Prostate gland (tissue), 2 donors: ENCODE data around the gene DMRTA1.

Source experiments
- POLR2A ChIP-seq: fragments of 450-650 bp; IDR thresholded peaks from one replicate; pipeline ENCODE4 v1.6.1; 2016; ENCODE audit warnings: antibody characterized with exemption, mild to moderate bottlenecking
- POLR2AphosphoS5 ChIP-seq: sonication (generic); formaldehyde crosslinking; IDR thresholded peaks from one replicate; pipeline ENCODE4 v1.6.1; 2017; ENCODE audit warnings: antibody characterized with exemption
- TF ChIP-seq, protein P1 (sequence below), 4 experiments: fragments of 200-600 bp in 2 of 4; fragments of 450-650 bp in 2 of 4; sonication (generic) in 2 of 4; IDR thresholded peaks; 1 replicate in 3 of 4; 2 replicates in 1 of 4; pipeline ENCODE4 v1.5.1; 2016 to 2019; ENCODE audit warnings: antibody characterized with exemption in 4 of 4, mild to moderate bottlenecking in 2 of 4, moderate library complexity in 2 of 4

DNA sequence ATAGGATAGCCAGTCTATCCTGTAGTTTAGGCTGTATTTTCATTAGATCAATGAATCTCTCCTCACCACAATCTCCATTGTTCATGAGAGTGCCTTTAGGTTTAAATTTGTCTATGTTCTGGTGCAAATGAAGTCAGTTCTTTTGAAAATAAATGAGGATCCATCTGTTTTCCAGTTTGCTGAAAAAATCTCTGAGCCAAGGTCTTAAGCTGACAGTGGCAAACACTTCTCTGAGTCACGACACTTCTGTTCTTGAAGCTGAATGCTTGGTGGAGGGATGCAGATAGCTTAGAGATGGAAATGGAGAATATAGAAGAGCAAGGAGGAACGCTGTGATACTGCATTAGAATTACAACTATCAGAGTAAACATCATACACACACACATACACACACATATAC, 34.9 kb downstream of the DMRTA1 start:
- no peak for TF ChIP-seq POLR2AphosphoS5
- TF ChIP-seq POLR2A: no peak
- TF ChIP-seq, protein P1, sequence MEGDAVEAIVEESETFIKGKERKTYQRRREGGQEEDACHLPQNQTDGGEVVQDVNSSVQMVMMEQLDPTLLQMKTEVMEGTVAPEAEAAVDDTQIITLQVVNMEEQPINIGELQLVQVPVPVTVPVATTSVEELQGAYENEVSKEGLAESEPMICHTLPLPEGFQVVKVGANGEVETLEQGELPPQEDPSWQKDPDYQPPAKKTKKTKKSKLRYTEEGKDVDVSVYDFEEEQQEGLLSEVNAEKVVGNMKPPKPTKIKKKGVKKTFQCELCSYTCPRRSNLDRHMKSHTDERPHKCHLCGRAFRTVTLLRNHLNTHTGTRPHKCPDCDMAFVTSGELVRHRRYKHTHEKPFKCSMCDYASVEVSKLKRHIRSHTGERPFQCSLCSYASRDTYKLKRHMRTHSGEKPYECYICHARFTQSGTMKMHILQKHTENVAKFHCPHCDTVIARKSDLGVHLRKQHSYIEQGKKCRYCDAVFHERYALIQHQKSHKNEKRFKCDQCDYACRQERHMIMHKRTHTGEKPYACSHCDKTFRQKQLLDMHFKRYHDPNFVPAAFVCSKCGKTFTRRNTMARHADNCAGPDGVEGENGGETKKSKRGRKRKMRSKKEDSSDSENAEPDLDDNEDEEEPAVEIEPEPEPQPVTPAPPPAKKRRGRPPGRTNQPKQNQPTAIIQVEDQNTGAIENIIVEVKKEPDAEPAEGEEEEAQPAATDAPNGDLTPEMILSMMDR (IDR thresholded peaks at IDR 0.05): no peak
